GM12865 (cell line): ENCODE results near the gene NRAS.

Experiments used
- DNase-seq: peaks from one replicate; pipeline ENCODE4 v3.0.0; 2010; ENCODE audit warnings: low read depth
- H3K4me3 ChIP-seq: 2 replicates; pipeline ENCODE4 v1.5.1; 2011; ENCODE audit warnings: mild to moderate bottlenecking, low read depth, low read length, control low read depth
- TF ChIP-seq, protein P1 (sequence below): IDR thresholded peaks from 2 replicates; pipeline ENCODE4 v1.5.1; 2011; ENCODE audit warnings: low read length, control low read depth, low read depth, inconsistent platforms; ENCODE audit not compliant: insufficient read depth; ENCODE audit errors: missing control alignments

NRAS gene

DNA sequence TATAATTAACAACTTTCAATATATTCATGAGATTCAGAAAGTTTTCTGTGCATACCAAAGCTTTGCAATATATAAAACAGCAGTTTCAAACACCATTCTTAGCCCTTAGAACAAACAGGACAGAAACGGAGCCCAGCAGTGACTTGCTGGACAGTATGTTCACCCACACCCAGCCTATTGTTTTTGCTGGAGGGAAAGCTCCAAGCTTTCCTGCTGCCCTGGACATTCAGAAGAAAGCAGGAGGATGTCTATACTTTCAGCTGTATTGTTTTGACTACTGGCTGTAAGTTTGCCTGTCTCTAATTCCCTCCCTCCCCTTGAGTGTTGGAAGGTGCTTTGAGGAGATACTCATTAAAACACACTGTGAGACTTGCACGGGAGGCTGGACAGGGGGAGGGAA lies 56.3 kb downstream of the NRAS start:
- no peak overlapping the region for H3K4me3 ChIP-seq
- TF ChIP-seq, protein P1, sequence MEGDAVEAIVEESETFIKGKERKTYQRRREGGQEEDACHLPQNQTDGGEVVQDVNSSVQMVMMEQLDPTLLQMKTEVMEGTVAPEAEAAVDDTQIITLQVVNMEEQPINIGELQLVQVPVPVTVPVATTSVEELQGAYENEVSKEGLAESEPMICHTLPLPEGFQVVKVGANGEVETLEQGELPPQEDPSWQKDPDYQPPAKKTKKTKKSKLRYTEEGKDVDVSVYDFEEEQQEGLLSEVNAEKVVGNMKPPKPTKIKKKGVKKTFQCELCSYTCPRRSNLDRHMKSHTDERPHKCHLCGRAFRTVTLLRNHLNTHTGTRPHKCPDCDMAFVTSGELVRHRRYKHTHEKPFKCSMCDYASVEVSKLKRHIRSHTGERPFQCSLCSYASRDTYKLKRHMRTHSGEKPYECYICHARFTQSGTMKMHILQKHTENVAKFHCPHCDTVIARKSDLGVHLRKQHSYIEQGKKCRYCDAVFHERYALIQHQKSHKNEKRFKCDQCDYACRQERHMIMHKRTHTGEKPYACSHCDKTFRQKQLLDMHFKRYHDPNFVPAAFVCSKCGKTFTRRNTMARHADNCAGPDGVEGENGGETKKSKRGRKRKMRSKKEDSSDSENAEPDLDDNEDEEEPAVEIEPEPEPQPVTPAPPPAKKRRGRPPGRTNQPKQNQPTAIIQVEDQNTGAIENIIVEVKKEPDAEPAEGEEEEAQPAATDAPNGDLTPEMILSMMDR = no peak
- DNase-seq = no peak
